Right renal cortex interstitium (tissue), 3 donors: ENCODE data around the gene TBX18. TPM values are rescaled to one million over a fixed set of nuclear protein-coding genes. Genes with fewer than 3 reads are reported as not detected.

Source experiments
- DNase-seq, 3 donors: peaks; one replicate each; pipeline ENCODE4 v3.0.0-alpha.2; 2013; ENCODE audit warnings: low read depth in 3 of 3, low spot score in 2 of 3
- polyA plus RNA-seq, 3 donors: library from polyadenylated mRNA; unstranded; fragments of 120-200 nt; gene quantifications; one replicate each; pipeline ENCODE4 v1.2.1, GENCODE V29; 2013; ENCODE audit not compliant: insufficient read length in 3 of 3

The TBX18 gene
- polyA plus RNA-seq, 3 donors, result 6.5 to 8.7 (median 6.6) TPM

DNA sequence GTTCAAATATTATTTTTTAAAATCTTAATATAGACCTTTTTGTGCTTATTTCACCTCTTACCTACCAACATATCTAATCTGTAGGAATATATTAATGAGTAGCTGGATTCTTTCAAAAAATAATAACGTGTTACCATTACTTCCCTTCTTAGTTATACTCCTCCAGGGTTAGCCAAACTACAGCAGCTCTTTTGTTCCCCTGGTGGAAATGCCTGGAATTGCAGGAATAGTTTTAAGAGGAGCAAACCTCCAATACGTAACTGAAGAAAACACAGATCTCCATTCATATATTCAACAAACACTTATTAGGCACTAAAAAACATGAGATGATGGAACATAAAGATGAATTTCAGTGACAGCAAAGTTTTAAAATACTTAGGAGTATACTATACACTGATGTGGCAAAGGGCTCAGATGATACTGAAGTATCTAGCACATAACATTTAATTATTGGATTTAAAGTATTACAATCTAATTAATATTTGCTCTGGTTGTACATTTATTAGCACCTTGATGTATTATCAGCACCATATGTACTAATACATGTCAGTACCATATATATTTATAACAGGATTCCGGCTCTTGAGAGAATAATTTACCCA, 78.3 kb downstream of the TBX18 start:
- no peak for DNase-seq

DNA sequence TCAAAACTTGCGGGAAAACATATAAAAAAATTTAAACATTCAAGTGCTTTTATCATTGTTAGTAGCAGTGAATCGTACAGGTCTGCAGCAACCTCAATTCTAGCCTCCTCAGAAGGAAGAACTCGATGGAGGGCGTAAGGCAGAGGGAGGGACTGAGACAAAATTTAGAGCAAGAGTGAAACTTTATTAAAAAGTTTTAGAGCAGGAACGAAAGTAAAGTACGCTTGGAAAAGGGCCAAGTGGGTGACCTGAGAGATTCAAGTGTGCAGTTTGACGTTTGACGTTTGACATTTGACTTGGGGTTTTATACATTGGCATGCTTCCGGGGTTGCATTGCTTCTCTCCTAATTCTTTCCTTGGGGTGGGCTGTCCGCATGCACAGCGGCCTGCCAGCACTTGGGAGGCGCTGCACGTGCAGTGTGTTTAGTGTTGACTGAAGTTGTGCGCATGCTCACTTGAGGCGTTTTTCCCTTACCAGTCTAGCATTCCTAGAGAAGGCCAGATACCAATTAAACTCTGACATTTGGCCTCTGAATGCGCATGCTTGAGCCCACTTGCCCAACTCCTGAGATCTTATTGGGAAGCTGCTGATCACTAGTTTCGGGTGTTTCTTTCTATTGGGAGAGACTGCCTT, 82.6 kb downstream of the TBX18 start:
- no peak for DNase-seq

- DNase-seq, result no peak
Measured at GRCh38 chr6:84675651-84676050, 88.7 kb downstream of the TBX18 start.

GRCh38 chr6:84674395-84674794, 90.0 kb downstream of the TBX18 start:
- DNase-seq, result no peak

- no peak for DNase-seq
Measured at GRCh38 chr6:84671183-84671582, 93.2 kb downstream of the TBX18 start.

DNA sequence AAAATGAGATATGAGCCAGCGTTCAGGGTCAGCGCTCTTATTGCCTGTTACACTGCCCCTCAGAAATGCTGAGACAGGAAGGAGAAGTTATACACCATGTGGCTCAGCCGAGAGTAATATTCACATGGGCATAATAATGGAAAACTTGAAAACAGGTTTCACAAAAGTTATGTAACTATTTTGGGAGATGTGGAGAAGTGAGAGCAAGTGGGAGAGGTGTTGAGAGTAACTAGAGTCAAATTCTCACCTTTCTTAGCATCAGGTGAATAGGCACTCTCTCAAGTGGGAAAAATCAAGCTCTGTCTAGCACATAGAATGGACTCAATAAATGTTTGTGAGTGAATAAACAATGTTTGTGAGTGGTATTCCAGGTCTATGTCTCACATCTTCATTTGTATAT, 94.5 kb downstream of the TBX18 start:
- no peak for DNase-seq

- DNase-seq, result no peak
Measured at GRCh38 chr6:84667252-84668213, 96.9 kb downstream of the TBX18 start.

GRCh38 chr6:84665401-84665800, 99.0 kb downstream of the TBX18 start:
- no peak for DNase-seq

GRCh38 chr6:84663866-84664265, 100.5 kb downstream of the TBX18 start:
- no peak for DNase-seq

DNA sequence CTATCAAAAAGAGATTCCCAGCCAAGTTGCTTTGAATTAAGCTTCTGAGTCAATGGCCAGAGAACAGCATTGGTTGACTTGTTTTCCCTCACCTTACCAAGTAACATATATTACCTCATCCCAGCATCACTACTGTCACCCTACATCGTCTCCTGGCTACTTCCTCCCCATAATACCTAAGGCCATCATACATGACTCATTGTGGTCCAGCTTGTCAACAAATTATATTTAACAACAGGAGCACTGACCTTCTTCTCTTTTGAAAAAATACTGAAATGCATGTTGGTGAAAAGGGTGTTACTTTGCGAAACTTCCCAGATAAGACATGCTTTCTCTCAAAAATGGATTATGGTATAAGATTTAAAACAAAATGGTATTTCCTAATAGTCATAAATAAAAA, 106.9 kb downstream of the TBX18 start:
- DNase-seq, result no peak

GRCh38 chr6:84657025-84657424, 107.4 kb downstream of the TBX18 start:
- DNase-seq, result no peak

DNA sequence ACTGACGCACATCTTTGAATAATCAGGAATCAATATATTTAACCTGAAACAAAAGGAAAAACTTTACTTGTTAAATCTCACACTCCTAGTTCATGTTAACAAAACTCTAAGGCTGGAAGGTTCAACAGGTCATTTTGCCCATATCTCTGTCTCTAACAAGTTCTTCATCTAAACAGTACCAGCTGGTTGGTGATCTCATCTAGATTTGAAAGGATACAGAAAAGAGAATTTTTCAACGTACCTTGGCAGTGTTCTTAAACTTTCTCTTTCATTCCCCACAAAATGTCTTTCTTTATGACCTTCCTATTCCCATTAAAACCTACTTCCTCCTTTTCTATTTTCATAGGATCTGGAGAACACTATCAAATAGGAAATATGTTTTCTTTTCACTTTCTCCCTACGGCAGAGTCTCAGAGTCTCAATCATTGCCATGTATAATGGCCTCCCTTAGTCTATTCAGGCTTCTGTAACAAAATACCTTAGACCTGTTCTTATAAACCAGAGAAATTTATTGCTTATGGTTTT, 111.3 kb downstream of the TBX18 start:
- DNase-seq, result no peak

GRCh38 chr6:84652356-84653026, 111.9 kb downstream of the TBX18 start:
- DNase-seq, result no peak

GRCh38 chr6:84651583-84651982, 112.8 kb downstream of the TBX18 start:
- DNase-seq, result no peak

DNA sequence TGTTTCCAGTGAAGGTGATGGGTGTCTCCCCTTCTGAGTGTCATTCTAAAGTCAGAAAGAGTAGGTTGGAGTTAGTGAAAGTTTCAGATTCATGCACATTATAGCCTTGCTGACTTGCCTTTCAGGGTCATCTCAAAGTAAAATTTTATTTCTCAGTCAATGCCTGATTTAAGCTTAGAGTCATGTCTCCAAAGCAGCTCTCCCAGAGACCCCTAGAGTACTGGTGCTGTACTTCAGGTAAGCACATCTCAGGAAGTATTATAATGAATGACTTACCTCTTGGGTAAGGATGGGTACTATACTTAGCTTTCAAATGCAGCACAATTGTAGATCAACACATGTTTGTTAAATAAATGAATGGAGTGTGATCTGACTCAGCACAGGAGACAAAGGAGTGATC, 116.0 kb downstream of the TBX18 start:
- DNase-seq, result no peak

GRCh38 chr6:84645563-84646266, 118.7 kb downstream of the TBX18 start:
- no peak for DNase-seq

- DNase-seq, result no peak
Measured at GRCh38 chr6:84645000-84645399, 119.4 kb downstream of the TBX18 start.

- DNase-seq, result no peak
Measured at GRCh38 chr6:84643778-84644177, 120.6 kb downstream of the TBX18 start.

DNA sequence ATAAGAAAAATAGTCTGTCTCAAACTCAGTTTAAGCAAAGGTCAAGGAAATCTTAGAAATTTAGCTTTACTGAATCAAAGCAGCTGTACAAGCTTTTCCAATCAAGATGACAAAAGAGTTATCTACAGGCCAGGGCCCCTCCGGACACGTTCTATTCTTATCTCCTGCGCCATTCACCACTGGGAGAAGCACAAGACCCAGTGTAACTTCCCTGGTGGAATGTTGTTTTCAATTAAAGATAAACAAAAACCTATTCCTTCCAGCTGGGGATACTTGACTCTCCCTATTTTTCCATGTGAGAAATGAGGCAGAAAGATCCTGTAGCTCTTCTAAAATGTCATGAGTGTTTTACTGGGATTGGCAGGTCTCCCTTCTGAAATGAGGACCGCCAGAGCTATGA, 123.3 kb downstream of the TBX18 start:
- no peak for DNase-seq

GRCh38 chr6:84639396-84639795, 125.0 kb downstream of the TBX18 start:
- DNase-seq, result no peak
